KOPT-K1 (cell line): ENCODE results near the gene COX7A2L.

Experiments
- H3K27ac ChIP-seq: fragments of 200-600 bp; sonication (generic); 2 replicates; pipeline ENCODE4 v1.5.1; 2016; ENCODE audit warnings: antibody characterized with exemption, mild to moderate bottlenecking, low read depth, low read length; ENCODE audit not compliant: poor library complexity, severe bottlenecking
- H3K36me3 ChIP-seq: fragments of 200-600 bp; sonication (generic); 2 replicates; pipeline ENCODE4 v1.5.1; 2017; ENCODE audit warnings: antibody characterized with exemption, mild to moderate bottlenecking, low read length, moderate library complexity; ENCODE audit not compliant: insufficient read depth
- H3K9me3 ChIP-seq: fragments of 200-600 bp; sonication (generic); 2 replicates; pipeline ENCODE4 v1.5.1; 2017; ENCODE audit warnings: antibody characterized with exemption, low read length, mild to moderate bottlenecking; ENCODE audit not compliant: insufficient read depth, poor library complexity, severe bottlenecking

The COX7A2L gene

DNA sequence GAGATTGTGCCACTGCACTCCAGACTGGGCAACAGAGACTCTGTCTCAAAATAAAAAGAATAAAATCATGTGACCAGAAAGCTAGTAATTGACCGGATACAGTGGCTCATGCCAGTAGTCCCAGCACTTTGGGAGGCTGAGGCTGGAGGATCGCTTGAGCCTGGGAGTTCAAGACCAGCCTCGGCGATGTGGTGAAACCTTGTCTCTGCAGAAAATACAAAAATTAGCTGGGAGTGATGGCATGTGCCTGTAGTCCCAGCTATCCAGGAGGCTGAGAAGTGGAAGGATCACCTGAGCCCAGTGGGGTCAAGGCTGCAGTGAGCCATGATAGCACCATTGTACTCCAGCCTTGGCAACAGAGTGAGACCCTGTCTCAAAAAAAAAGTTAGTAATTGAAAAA is 36.8 kb downstream of the COX7A2L start:
- Histone ChIP-seq H3K9me3 (no peaks in the 10 kb centered on the region), H3K36me3 (peaks cover 43% of the 10 kb centered on the region), H3K27ac (no peak overlapping the region)

DNA sequence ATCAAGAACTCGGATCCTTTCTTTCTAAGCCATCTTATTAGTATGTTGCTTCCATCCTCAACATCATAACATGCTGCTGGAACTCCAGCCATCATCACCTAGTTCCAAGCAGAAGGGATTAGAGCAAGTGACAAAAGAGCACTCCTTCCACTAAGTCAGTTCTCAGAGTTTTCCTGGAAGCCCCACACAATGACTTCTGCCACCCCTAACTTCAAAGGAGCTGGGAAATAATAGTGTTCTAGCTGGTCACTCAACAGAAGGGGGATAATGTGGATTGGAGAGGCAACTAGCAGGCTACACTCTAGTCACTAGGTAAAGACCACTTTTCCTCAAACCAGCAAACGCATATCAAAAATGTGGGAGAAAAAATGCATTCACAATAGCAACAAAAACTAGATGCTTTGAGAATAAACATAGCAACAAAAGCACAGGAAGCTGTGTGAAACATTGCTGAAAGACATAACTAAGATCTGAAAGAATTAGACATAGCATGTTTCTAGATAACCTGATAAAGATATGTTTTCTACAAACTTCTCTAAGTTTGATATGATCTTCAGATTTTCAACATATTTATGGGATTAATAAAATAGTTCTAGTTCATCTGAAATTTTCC is 39.5 kb downstream of the COX7A2L start:
- no peak overlapping the region for H3K27ac ChIP-seq
- H3K36me3 ChIP-seq: peaks cover 46% of the 10 kb centered on the region
- H3K9me3 ChIP-seq: no peaks in the 10 kb centered on the region

DNA sequence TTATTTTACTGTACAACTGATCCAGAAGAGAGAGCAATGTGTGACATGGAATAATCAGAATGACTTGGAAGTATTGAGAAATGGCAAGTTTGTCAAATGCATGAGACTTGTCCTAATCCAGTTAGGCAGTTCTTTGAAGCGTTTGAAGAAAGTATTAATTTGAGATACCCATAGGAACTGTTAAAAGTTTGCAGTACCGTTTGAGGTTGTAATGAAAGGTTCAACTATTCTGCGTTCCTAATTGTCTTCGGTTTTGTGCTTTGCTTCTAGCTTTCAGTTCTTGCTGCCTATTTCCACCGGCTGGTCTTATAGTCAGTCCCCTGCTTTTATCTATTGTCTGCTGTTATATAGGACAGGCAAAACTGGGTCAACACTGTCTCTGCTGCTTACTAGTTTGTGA is 41.8 kb downstream of the COX7A2L start:
- no peak overlapping the region for H3K27ac ChIP-seq
- H3K9me3 ChIP-seq: no peaks in the 10 kb centered on the region
- peaks cover 45% of the 10 kb centered on the region for H3K36me3 ChIP-seq

DNA sequence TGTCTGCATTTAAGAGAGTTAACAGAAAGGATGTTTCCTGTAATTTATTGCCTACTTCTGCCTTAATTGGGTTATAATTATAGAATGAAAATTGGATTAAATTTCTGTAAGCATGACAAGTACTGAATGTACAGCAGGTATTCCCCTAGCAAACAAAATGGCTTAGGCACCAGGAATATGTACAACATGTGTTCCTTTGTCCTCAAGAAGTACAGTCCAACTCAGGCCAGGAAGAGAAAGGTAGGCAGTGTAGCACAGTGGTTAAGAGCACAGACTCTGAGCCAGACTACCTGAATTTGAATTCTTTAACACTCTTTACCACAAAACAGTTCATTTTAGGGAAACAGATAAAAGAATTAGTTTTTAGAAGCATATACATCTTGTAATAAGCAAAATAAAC is 43.1 kb downstream of the COX7A2L start:
- Histone ChIP-seq H3K9me3 (no peaks in the 10 kb centered on the region), H3K36me3 (peaks cover 45% of the 10 kb centered on the region), H3K27ac (no peak overlapping the region)

DNA sequence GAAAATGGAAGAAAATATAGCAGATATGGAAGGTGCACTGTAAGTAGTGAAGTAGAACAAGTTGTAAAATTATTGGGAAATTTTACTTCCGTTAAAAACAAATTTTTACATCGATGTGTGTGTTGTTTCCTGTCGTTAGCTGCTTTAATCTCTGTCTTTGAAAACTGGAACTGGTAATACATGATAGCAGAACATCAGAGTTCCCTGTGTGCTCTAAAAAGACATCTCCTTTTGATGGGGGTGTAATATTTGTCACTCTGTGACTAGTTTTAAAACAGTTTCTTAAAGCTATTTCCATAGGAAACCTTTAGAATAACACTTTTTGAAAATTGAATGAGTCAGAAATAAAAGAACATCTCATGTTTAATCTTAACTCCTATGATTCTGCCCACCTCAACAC is 43.5 kb downstream of the COX7A2L start:
- Histone ChIP-seq H3K36me3 (peaks cover 45% of the 10 kb centered on the region), H3K9me3 (no peaks in the 10 kb centered on the region), H3K27ac (no peak overlapping the region)

DNA sequence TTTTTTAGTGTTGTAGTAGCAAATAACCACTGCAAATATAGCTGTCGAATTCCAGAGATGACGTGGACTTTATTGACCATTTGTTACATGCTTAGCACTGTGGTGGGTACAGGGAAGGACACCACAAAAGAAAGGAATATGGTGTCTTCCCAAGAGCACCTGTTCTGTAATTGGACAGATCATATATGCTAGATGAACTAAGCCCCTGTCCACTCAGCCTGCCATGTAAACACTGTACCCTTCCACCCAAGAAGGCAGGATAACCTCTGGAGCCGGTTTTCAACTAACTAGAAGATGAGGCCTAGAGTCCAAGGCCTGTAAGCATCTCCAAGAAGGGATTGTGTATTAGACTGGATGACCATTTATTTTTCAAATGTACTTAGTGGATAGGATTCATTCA is 44.1 kb downstream of the COX7A2L start:
- Histone ChIP-seq H3K36me3 (peaks cover 45% of the 10 kb centered on the region), H3K9me3 (no peaks in the 10 kb centered on the region), H3K27ac (no peak overlapping the region)

DNA sequence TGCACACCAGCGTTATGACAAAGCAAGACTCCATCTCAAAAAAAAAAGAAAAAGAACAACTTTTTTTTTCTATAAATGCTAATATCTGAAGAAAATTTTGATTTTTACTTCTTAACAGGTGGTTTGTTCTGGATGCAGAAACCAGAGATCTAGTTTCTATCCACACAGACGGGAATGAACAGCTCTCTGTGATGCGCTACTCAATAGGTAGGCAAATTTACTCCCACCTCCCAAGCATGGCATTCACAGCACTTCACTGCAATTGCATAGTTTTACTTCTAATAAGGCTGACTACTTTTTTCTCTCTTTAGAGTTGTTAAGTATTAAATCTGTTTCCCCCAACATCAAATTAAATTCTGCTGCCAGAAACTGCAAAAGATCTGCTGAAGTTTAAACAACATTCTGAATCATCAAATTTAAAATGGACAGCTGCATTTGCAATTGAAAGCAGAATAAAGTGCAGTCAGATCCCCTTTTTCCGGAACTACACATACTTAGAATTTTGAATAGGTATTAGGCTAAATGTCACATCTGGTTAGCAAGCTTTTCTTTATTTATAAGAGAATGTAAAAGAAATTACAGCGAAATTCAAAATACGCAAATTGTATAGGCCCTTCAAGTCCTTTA is 45.1 kb downstream of the COX7A2L start:
- H3K36me3 ChIP-seq: peaks cover 45% of the 10 kb centered on the region
- H3K27ac ChIP-seq: no peak overlapping the region
- H3K9me3 ChIP-seq: no peaks in the 10 kb centered on the region

DNA sequence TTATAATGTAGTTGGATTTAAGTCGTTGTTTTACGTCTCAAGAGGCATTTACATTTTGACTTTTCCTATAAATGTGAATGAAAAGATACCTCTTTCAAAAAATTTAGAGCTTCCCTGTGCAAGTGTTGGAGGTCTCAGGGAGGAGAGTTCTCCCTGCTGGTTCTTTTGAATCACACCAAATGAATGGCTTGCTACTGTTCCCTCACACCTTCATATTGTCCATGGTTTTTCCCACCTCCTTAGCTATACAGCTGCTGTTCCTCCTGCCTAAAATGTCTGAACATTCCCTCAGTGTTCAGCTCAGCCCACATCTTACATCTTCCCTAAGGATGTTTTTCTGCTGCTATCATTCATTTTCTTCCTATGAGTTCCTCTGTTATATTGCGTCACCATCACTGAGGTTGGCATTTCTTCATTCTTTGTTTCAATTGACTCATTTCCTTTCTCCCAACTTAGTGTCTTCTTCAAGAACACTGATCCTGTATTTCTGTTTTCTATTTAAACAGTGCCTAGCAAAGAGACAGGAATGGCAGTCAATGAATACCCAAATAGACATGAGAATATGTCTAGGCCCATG is 46.0 kb downstream of the COX7A2L start:
- Histone ChIP-seq H3K36me3 (peaks cover 36% of the 10 kb centered on the region), H3K27ac (no peak overlapping the region)

DNA sequence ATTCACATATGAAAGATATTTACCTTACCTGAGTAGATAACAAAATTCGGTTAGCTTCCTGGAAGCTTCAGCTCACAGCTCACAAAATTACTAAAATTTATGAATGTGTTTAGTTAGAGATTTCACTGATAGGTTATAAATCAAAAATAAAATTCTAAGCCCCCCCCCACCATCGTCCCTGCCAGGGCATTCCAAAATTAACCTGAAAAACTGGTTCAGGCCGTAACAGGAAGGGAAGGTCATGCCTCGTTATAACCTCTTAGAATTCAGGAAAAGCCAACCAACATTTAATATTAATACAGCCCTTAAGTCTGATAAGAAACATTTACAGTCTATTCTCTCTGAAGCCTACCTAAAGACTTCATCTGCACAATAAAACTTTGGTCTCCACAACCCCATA is 48.9 kb downstream of the COX7A2L start:
- Histone ChIP-seq H3K9me3 (no peaks in the 10 kb centered on the region), H3K36me3 (peaks cover 21% of the 10 kb centered on the region), H3K27ac (no peak overlapping the region)

More for the DNA sequence above, 46.0 kb downstream of the COX7A2L start:
- H3K9me3 ChIP-seq: no peaks in the 10 kb centered on the region

DNA sequence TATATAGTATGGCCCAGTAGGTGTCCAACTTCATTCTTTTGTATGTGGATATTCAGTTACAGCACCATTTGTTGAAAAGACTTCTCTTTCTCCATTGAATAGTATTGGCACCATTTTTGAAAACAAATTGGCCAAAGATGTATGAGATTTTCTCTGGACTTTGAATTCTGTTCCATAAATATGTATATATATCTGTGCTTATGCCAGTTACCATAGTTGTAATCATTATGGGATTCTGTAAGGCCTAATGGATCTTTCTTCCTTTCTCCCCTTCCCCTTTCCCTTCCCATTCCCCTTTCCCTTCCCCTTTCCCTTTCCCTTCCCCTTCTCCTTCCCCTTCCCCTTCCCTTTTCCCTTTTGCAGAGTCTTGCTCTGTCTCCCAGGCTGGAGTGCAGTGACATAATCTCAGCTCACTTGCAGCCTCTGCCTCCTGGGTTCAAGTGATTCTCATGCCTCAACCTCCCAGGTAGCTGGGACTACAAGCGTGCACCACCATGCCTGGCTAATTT is 51.0 kb downstream of the COX7A2L start:
- Histone ChIP-seq H3K27ac (no peak overlapping the region), H3K9me3 (no peaks in the 10 kb centered on the region), H3K36me3 (peaks cover 20% of the 10 kb centered on the region)

DNA sequence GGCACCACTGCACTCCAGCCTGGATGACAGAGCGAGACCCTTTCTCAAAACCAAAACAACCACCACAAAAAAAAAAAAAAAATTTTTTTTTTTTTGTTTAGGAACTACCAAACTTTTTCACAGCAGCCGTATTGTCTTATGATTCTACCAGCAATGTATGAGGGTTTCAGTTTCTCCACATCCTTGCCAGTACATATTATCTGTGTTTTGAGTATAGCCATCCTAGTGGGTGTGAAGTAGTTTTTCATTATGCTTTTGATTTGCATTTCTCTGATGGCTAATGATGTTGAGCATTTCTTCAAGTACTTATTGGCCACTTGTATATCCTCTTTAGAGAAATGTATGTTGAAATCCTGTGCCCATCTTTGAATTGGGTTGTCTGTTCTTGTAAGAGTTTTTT is 51.7 kb downstream of the COX7A2L start:
- Histone ChIP-seq H3K9me3 (no peaks in the 10 kb centered on the region), H3K36me3 (peaks cover 26% of the 10 kb centered on the region), H3K27ac (no peak overlapping the region)

DNA sequence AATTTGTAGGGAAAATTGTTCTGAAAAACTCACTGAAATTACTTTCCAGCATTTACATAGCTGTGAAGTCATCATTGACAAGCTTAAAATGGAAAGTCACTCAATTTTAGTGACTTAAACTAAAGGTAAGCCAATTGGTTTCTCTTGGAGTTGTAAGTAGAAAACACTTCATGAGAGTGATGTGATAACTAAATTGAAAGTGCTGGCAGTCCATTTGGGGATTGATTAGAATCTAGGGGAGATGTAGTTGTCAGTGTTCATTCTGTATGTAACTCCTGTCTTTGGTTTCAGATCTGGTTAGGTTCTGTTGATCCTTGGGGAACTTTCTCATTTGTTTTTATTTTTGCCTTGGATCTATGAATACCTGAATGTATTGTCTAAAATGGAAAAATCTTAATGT is 53.8 kb downstream of the COX7A2L start:
- H3K27ac ChIP-seq: no peak overlapping the region
- no peaks in the 10 kb centered on the region for H3K9me3 ChIP-seq
- peaks cover 45% of the 10 kb centered on the region for H3K36me3 ChIP-seq

DNA sequence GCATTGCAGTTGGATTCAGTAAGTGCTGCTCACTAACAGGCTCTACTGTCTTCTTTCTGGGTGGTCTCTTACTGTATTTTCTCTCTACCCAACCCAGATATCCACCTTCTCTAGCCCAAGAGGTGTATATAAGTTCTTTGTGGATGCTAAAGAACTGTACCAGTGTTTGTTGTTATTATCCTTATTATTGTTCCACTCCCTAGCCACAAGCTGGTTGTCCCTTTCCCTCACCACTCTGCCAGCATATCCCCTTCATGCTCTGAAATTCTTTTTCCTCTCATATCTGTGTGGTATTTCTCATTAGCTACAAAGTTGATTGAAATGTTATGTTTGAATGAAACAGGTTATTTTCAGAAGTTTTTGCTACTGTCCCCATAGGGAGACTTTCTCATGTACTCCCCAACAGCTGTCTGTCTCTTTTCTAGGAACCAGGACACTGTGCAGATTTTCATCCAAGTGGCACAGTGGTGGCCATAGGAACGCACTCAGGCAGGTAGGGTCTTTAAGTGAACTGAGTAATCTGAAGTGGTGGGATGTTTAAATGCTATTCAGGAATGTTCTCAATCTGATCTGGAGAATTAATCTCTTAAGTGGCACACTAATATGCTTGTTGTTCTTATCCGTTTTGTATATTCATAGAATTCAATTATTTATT is 56.8 kb downstream of the COX7A2L start:
- Histone ChIP-seq H3K27ac (no peak overlapping the region), H3K36me3 (peaks cover 66% of the 10 kb centered on the region), H3K9me3 (no peaks in the 10 kb centered on the region)

DNA sequence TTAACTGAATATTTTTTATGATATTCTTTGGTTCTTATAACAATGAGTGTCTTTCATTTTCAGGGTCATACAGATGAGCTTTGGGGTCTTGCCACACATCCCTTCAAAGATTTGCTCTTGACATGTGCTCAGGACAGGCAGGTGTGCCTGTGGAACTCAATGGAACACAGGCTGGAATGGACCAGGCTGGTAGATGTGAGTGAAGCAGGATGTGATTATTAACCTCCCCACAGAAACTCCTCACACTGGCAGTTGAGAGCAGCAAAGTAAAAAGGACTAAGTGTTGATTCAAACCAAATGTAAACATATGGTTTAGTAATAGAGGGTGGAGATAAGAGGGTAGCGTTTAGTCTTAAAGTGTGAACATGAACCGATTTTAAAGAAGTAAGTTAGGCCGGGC is 57.8 kb downstream of the COX7A2L start:
- Histone ChIP-seq H3K36me3 (peaks cover 64% of the 10 kb centered on the region), H3K9me3 (no peaks in the 10 kb centered on the region), H3K27ac (no peak overlapping the region)

DNA sequence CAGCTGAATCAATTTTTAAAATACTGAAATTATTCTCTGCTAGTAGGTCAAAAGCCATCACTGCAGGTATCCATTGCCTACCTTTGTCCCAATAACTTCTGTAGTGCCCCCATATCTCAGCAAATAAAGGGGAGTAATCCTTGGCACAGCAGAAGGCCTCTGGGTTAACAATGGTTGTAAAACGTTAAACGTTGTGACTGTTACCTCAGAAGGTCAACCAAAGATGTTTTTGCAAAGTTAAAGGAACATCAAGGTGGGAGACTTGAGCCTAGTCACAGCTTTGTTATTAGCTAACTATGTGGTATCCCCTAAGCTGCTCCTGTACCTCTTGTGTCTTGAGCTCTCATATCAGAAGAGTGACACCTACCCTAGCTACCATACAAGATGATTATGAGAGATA is 60.5 kb downstream of the COX7A2L start:
- Histone ChIP-seq H3K9me3 (no peaks in the 10 kb centered on the region), H3K36me3 (peaks cover 66% of the 10 kb centered on the region), H3K27ac (no peak overlapping the region)
